ENCODE measurements around the gene ITFG1.

Gene ITFG1

DNA sequence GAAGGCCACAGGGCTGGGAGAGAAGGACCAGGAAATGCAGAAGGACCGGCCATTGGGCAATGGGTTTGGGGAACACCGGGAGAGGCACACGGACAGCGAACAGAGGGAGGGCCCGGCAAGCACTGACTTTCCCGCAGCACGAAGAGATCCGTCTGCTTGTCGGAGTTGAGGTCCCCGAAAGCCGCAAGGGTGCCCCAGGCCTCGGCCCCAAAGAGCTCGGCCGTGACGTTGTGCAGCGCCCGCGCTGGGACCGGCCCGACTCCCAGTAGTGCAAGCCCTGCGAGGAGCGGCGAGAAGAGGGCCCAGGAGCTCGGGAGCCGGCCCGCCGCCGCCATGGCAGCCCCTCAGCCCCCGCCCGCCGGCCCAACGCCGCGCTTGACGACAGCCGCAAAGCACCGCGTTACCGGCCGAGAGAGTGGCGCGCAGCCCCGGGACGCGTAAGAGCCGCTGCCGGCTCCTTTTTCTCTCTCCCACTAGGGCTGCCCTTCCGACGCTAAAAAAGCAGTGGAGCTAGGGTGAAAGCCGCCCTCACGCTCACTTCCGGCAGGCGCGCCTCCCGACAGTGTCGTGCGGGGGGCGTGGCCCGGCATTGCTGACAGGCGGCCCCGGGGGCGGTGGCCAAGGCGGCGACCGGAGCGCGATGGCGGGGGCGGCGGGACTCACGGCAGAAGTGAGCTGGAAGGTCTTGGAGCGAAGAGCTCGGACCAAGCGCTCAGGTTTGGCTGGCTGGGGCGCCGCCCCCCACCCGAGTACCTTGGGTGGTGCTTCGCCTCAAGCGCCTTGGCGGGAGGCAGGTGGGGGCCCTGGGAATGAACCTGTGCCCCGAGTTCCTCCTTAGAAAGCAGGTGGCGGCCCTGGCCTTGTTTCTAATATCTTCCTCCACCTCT lies at the start of gene ITFG1, which contains the start of gene PHKB:
ITFG1 (minus strand) TSS at position 353 of the 887 bp plus-strand sequence; CDS start at position 335, 18 bp downstream.
PHKB (plus strand) TSS at position 621 of the 887 bp plus-strand sequence; CDS start at position 641, 20 bp downstream.
- peak; percentile 93 to 94 for DNase-seq

DNA sequence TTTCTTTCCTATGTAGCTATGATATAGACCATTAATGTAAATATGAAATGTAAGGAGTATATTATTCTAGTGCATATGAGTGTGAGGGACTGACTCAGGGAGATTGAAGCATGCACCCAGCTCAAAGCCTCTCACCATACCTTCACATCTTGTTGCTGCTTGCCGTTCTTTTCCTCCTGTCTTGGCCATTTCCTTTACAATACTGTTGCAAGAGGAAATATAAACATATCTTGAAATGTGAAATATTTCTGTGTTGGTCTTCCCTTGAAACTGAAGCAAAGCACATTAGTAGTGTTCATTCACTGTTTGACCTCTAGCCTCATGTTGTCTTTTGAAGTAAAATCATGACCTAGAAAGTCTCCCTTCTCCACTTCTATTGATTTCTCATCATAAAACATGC lies 46.8 kb upstream of the ITFG1 start:
- DNase-seq = no peak

DNA sequence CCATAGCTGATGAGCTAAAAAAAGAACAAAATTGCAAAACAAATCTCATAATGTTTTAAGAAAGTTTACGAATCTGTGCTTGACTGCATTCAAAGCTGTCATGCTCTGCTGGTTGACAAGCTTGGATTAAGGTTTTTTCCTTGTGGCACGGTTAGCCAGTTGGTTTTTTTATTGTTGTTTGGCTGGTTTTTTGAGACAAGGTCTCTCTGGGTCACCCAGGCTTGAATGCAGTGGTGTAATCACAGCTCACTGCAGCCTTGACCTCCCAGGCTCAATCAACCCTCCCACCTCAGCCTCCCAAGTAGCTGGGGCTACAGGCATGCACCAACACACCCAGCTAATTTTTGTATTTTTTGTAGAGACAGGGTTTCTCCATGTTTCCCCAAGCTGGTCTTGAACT lies 45.9 kb upstream of the ITFG1 start:
- no peak for DNase-seq

DNA sequence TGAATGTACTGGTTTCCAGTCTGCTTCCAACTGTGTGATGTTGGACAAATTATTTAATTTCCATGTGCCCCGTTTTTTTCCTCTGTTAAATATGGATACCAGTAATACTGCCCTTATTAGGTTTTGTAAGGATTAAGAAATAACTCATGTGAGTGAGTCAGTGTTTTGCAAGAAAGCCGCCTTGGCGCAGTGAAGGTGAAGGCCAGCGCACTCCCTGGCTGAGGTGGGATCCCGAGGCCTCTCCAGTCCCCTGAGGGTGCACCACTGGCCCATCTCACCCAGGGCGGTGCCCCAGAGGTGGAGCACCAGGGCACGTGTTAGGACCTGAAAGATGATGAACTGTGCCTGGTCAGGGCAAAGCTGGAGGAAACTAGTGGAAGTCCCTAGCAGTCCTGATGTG lies 43.7 kb upstream of the ITFG1 start:
- no peak for DNase-seq

DNA sequence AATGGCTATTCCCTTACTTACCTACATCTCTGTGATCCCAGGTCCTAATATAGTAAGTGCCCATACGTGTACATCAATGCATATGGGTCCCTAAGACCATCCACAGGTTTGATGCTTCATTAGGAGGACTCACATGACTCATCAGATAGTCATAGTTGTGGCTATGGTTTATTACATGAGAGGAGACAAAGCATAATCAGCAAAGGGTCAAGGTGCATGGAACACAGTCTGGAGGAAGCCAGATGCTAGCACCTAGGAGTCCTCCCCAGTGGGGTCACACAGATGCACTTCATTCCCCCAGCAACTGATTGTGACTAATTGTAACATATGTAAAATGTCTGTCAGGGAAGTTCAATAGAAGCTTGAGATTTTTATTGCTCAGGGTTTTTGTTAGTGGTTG lies 43.1 kb upstream of the ITFG1 start:
- no peak for DNase-seq

DNA sequence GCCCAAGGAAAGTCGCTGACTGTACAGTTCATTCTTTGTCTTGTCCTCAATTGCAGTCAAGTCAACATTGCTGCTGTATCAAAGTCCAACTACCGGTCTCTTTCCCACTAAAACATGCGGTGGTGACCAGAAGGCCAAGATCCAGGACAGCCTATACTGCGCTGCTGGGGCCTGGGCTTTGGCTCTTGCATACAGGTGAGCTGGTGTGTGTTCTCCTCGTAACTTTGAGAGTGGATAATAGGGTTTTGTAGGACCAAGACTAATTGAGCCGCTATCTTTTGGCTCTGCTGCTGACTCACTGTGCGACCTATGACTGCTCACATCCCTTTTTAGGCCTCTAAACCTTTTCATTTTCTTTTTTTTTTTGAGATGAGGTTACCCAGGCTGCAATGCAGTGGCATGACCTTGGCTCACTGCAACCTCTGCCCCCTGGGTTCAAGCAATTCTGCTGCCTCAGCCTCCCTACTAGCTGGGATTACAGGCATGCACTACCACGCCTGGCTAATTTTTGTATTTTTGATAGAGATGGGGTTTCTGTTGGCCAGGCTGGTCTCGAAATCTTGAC lies 38.9 kb upstream of the ITFG1 start:
- no peak for DNase-seq

DNA sequence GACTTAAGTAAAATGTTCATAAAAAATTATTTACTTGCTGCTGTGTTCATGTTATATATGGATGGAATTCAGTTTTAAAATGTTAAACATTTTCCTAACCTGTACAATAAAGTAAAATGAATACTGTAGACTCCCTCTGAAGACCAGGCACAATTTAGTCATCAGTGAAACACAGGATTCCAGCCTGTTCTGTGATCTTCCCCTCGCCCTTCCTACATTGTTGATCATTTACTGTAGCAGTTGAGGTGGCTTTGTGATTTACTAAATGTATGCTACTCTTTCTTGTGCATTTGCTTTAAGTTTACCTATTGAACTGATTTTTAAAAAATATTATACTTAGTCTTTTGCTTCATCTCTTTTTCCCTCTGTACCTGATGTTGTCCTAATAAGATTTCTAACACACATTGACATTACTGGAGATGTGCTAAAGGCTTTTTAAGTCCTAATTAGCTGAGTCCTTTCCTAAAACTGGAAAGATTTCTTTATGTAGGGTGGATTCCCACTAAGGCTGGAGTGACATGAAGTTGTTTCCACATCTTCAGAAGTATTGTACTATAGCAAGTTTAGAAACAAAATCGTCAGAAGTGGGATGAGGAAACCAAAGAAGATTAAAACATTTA lies 38.3 kb upstream of the ITFG1 start:
- no peak for DNase-seq

DNA sequence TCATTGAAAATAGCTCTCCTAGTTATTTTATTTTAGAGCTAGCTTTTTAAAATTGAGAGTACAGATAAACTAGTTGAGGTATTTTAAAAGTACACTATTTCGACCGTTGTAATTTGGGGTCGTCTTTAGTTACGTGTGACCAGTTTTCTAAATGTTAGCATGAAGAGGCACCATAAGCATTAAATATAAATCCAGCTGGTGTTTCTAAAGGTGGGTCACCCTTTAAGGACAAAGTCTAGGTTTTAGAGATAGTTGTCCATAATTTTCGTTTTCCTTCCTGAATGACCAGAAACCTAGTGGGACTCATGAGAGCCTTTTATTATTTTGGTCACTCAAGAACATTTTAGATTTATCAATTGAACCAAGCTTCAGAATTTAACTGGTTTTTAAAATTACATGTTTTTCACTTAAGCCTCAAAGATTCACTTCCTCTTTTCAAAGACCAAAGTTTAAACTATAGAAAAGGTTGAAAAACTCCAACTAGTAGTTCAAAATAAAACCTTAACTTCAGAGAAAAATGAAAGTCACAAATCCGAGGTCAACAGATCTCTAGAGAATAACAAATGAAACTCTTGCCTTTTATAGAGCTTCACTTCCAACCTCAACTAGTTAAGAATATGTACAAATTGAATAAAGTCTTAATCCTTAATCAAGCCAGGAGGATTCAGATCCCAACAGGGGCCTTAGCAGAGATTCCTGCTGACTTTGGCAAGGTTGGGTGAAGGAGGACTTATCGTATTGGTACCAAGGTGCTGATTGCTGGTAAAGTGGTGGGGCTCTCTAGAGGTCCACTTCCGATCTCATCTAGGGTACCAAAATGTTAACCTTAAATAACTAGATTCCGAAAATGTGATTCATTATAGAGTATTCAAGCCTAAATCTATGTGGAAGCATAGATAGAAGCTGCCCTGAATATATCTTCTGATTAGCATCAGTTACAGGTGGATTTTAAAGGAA lies 32.8 kb upstream of the ITFG1 start:
- DNase-seq = no peak

DNA sequence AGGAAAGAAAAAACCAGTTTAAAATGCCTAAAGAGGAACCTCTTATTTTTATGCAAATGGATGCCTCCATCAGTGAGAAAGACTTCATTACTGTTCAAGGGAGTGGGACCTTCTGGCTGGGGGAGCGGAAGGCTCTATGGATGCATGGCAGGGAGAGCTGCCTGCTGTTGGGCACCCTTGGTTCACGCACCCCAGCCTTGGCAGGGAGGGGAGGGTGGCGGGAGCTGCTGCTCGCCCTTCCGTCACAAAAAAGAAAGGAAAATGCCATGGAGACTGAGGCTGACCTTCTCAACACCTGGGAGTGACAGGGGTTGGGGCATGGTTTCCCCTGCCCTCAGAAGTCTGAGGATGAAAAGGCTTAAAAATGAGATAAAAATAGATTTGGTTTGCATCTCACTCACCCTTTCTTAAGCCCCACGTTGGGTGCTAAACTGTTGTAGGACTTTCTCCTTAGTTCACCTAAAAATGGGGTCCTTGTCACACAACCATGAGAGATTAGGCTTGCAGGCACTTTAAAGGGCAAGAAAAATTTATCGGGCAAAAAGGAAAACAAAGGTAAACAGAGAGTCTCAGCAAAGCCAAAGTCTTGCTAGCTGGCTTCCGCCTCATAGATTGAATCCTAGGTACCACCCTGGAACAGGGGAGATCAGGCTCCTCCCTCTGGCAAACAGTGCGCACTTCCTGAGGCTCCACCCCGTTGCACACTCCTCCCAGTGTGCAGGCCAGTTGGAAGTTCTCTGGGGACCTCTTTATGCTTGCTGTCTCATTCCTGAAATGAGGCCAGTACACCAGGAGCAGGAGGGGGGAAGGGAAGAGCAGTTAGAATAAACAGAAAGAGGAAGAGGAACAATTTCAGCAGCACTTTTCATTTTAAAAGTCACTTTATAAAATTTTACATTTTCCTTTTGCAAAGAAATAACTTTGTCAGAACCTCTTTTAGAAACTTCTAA lies 31.8 kb upstream of the ITFG1 start:
- peak in 1 of 2 experiments; percentile 6 for DNase-seq

DNA sequence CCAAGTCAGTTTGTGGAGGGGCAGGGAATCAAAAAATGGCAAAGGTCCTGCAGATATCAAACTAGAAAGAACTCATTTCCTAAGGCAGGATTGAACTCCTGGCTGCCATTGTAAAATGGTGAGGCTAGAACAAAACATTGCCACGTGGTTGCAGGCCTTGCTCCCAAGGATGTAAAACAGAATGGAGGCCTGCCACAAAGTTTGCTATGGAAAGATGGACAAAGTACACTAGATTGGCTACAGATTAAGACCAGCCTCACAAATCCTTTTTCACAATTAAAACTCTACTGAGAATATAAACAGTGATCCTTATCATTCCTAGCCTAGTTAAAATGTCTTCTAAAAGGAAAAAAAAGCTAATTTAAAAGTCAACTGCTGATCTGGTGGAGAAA lies 31.2 kb upstream of the ITFG1 start:
- no peak for DNase-seq

DNA sequence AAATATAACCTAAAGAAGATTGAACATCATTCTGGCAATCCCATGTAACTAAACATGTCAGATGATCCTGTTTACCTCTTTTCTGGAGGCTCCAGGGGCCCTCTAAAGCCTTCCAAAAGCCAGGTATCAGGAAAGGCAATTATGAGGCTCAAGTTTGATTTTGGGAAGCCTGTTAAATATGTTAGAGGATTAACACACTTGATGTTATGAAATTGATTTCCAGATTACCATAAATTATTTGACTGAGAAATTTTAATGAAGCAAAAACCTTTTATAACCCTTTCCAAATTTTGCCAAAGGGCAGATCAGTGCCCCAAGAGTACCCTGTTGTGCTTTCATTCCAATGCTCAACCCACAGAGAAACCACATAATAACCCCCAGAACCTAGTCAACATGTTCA lies 29.6 kb upstream of the ITFG1 start:
- no peak for DNase-seq

DNA sequence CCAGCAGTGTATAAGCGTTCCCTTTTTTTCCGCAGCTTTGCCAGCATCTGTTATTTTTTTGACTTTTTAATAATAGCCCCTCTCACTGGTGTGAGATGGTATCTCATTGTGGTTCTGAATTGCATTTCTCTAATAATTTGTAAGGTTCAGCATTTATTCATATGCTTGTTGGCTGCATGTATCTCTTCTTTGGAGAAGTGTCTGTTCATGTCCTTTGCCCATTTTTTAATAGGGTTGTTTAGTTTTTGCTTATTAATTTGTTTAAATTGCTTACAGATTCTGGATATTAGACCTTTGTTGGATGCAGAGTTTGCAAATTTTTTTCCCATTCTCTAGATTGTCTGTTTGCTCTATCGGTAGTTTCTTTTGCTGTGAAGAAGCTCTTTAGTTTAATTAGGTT lies 27.2 kb upstream of the ITFG1 start:
- no peak for DNase-seq

DNA sequence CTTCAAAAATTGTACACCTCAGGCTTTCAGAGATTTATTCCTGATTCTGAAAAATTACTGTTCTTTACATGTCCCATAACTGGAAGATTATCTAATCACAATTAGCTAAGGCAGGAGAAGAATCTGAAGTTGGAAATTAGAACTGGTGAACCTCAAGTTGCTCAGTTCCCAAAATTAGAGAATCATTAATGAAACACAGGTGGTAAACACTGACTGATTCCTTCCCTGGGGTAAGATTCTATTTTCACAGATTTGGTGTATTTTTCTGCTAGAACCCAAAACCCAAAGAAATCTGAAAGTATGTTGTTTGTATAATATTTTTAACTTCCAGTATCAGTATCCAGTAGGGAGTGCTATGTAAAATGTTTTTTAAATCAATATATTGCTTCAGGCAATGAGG lies 26.0 kb upstream of the ITFG1 start:
- no peak for DNase-seq

DNA sequence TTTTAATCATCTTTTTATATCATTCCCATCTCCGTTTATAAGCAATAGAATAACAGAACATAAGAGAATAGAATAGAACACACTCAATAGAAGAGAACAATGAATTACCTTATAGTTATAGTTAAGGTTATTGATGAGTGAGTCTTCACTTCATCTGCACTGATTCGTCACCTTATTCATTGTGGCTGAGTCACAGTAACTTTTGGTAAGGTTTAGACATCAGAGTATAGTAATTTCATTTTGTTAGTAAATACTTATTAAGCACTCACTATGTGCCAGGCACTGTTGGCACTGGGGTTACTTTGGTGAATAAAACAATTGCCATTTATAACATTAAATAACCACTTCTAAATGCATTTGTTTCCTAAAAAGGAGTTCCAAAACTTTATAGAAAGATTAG lies 22.8 kb upstream of the ITFG1 start:
- DNase-seq = no peak

DNA sequence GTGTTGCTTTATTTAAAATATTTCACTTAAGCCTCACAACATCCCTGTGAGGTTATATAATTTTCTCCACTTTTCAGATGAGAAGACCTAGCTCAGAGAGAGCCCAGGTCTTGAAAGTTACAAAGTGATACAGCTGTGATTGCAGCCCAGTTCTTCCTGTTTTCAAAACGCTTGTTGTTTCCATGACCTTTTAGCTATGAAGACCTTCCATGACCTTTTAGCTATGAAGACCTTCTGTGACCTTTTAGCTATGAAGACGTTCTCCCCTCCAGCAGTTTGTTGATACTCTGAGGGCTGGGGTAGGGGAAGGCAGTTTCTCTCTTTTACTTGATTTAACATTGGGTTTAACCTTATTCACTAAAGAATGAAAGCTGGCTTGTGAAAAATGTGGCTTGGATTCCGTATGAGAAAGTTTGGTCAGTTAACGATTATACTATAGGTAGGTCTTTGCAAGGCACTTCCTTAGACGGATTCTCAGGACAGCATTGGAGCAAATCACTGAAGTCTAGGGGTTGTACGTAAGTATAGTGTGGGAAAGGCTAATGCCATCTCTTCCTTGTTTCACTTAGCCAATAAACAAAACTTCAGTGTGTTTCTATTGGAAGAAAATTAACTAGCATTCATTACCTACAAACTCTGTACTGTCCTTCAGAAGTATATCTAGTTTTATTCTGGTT lies 21.0 kb upstream of the ITFG1 start:
- DNase-seq = no peak

DNA sequence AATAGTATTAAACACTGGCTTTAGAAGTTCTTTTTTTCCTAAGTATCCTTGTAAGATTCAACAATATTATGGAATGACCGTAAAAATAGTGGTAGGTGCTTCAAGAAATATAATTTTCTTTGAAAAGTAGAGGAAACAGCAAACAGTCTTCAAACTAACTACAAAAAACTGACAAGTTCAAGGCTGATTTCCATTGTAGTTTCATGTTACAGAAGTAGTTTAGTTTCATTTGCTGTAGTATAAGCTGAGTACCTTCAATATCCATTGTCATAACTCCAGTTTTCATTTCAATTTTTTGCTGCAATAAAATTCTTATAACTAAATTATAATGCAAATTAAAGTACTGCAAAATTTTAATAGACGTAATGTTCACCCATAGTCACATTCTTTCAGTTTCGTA lies 19.5 kb upstream of the ITFG1 start:
- no peak for DNase-seq

DNA sequence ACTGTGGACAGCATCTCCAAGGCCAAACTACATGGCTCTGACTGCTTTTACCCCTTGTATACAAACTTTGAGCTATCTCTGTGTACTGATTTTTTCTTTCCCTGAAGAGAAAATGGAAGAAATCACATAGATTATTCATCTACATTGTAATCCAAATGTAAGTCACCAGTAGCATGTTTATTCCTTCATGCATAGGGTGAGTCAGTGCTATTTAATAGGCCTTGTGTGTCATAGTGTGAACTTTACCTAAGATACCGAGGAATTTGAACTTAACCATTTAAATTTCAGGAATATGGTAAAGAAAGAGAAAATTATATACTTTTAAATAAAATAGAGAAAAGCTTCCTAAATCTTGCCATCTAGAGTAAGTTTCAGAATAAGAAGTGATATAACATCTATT lies 16.8 kb upstream of the ITFG1 start:
- no peak for DNase-seq

DNA sequence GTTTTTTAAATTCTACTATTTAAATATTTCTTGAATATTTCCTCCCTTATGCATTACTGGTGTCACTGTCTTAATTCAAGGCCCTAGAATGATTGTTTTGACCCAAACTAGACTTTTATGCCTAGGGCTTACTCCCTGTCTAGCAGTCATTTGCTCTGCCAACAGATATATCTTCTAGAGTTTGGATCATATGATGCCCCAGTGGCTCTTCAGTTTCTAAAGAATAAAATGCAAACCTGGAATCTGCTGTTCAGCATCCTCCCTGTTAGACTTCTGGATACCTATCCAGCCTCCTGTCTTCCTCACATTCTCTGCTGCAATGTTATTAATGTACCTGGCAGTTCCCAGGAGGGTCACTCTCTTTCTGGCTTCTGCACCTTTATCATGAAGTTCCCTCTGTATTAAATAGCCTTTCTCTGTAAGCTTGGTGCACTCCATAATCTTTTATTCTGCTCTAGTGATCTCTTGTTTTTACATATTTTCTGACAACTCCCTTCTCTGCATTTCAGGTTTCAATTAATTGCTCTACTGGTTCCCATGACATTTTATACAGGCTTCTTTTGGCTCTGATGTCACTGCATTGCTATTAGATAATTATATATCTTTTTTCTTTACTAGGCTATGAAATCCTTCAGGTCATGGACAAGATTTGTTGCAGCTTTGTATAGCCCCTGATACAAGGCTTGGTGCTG lies 15.9 kb upstream of the ITFG1 start:
- DNase-seq = no peak

DNA sequence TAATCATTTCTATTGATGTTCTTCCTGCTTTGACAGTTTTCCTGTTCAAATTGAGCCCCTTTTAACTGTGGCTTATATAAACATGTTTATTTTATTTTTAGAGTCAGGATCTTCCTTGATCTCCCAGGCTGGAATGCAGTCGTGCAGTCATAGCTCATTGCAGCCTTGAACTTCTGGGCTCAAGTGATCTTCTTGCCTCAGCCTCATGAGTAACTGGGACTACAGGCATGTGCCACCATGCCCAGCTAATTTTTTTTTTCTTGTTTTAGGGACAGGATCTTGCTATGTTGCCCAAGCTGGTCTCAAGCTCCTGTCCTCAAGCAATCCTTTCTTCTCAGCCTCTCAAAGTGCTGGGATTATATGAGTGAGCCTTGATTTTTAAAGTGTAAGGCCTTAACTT lies 14.9 kb upstream of the ITFG1 start:
- DNase-seq = no peak

DNA sequence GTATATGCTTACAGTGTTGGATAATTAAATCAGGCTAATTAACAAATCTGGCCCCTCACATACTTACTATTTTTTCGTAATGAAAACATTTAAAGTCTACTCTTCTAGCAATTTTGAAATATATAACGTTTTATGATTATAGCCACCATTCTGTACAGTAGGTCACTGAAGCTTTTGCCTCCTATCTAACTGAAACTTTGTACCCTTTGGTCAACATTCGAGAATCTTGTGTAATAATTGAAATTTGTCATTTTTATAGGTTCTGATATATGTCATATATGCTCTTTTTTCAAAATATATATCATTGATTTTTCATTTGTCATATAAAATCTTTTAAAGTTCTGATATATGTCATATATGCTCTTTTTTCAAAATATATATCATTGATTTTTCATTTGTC lies 12.9 kb upstream of the ITFG1 start:
- DNase-seq = no peak

Data from activated CD4-positive, alpha-beta T cell treated with anti-CD3 and anti-CD28 coated beads, Interleukin-2, amount 50 U/mL, for 48 hours (primary cell).